ENCODE results near the gene HNRNPH2. TPM values are rescaled to one million over a fixed set of nuclear protein-coding genes. Genes with fewer than 3 reads are reported as not detected.
A peak's percentile ranks its signal among the peaks of the same experiment; 100 is the strongest.

The HNRNPH2 gene
- total and polyA plus RNA-seq, 5 donors, result 53.3 to 69.4 (median 58.2) TPM

GRCh38 chrX:101383679-101384205 lies 24.3 kb upstream of the HNRNPH2 start:
- intact Hi-C loops (cut with DNase I), result no loop called here

GRCh38 chrX:101385026-101385684 lies 22.9 kb upstream of the HNRNPH2 start:
- H3K4me1 ChIP-seq (ENCODE audit: control insufficient read depth, insufficient read depth, low read length), result no peaks in the 10 kb centered on the region
- H3K9me3 ChIP-seq (ENCODE audit: control insufficient read depth, low read length), result no peaks in the 10 kb centered on the region
- ATAC-seq (no peak), DNase-seq (no peak)
- no peak overlapping the region for H3K27ac ChIP-seq (ENCODE audit: low read length)
- WGBS, result 72% methylated on average over 7 of the region's 7 CpGs
- H3K4me3 ChIP-seq (ENCODE audit: low read length), result no peak overlapping the region
- intact Hi-C loops (cut with DNase I), result no loop called here
- H3K27me3 ChIP-seq (ENCODE audit: control insufficient read depth, insufficient read depth), result no peaks in the 10 kb centered on the region

More at GRCh38 chrX:101383679-101384205, 24.3 kb upstream of the HNRNPH2 start:
- no peaks in the 10 kb centered on the region for H3K9me3 ChIP-seq (ENCODE audit: control insufficient read depth, low read length)
- no peak for ATAC-seq
- H3K4me1 ChIP-seq (ENCODE audit: control insufficient read depth, insufficient read depth, low read length), result no peaks in the 10 kb centered on the region
- H3K27me3 ChIP-seq (ENCODE audit: control insufficient read depth, insufficient read depth), result no peaks in the 10 kb centered on the region
- H3K4me3 ChIP-seq (ENCODE audit: low read length), result no peak overlapping the region
- WGBS, result 67% methylated on average over 4 of the region's 4 CpGs
- no peak for DNase-seq
- H3K27ac ChIP-seq (ENCODE audit: low read length), result no peak overlapping the region

GRCh38 chrX:101385795-101386541 lies 22.1 kb upstream of the HNRNPH2 start, which contains the start of gene BTK:
Gene BTK, minus strand, starts transcription at chrX:101386191. Its CDS starts 10,907 bp downstream, at chrX:101375284.
- H3K9me3 ChIP-seq (ENCODE audit: control insufficient read depth, low read length), result no peaks in the 10 kb centered on the region
- H3K4me3 ChIP-seq (ENCODE audit: low read length), result no peak within 1 kb of the TSS
- intact Hi-C loops (cut with DNase I), result no loop called here
- no peaks in the 10 kb centered on the region for H3K4me1 ChIP-seq (ENCODE audit: control insufficient read depth, insufficient read depth, low read length)
- DNase-seq (peak in 1 of 3 donors; percentile 46), ATAC-seq (peak in 1 of 2 donors; percentile 32)
- H3K27me3 ChIP-seq (ENCODE audit: control insufficient read depth, insufficient read depth), result no peaks in the 10 kb centered on the region
- no peak within 1 kb of the TSS for H3K27ac ChIP-seq (ENCODE audit: low read length)
- 59% methylated on average over 9 of the region's 9 CpGs for WGBS

GRCh38 chrX:101386542-101386885 lies 21.5 kb upstream of the HNRNPH2 start:
- intact Hi-C loops (cut with DNase I), result no loop called here
- WGBS, result 61% methylated on average over 6 of the region's 6 CpGs

GRCh38 chrX:101388604-101389003 lies 19.4 kb upstream of the HNRNPH2 start:
- Histone ChIP-seq H3K4me3 (ENCODE audit: low read length) (no peak overlapping the region), H3K27ac (ENCODE audit: low read length) (no peak overlapping the region), H3K27me3 (ENCODE audit: control insufficient read depth, insufficient read depth) (no peaks in the 10 kb centered on the region), H3K4me1 (ENCODE audit: control insufficient read depth, insufficient read depth, low read length) (no peaks in the 10 kb centered on the region), H3K9me3 (ENCODE audit: control insufficient read depth, low read length) (no peaks in the 10 kb centered on the region)
- DNase-seq (no peak), ATAC-seq (no peak)
- 90% methylated on average over 3 of the region's 3 CpGs for WGBS
- intact Hi-C loops (cut with DNase I), result no loop called here

More at GRCh38 chrX:101386542-101386885, 21.5 kb upstream of the HNRNPH2 start:
- Histone ChIP-seq H3K4me3 (ENCODE audit: low read length) (no peak overlapping the region), H3K27ac (ENCODE audit: low read length) (no peak overlapping the region), H3K4me1 (ENCODE audit: control insufficient read depth, insufficient read depth, low read length) (no peaks in the 10 kb centered on the region), H3K27me3 (ENCODE audit: control insufficient read depth, insufficient read depth) (no peaks in the 10 kb centered on the region), H3K9me3 (ENCODE audit: control insufficient read depth, low read length) (no peaks in the 10 kb centered on the region)
- DNase-seq, result no peak
- ATAC-seq, result no peak

GRCh38 chrX:101390664-101391525 lies 17.1 kb upstream of the HNRNPH2 start, which contains the start of gene RPL36A:
Gene RPL36A, plus strand, starts transcription at chrX:101391011. Its CDS starts 33 bp downstream, at chrX:101391044.
- Histone ChIP-seq H3K9me3 (ENCODE audit: control insufficient read depth, low read length) (no peaks in the 10 kb centered on the region), H3K27me3 (ENCODE audit: control insufficient read depth, insufficient read depth) (no peaks in the 10 kb centered on the region), H3K27ac (ENCODE audit: low read length) (peak within 1 kb of the TSS; percentile 86), H3K4me3 (ENCODE audit: low read length) (peak within 1 kb of the TSS; percentile 84), H3K4me1 (ENCODE audit: control insufficient read depth, insufficient read depth, low read length) (no peaks in the 10 kb centered on the region)
- under 1% methylated on average over 47 of the region's 47 CpGs for WGBS
- DNase-seq, result peak; percentile 87 to 94 (median 93)
- ATAC-seq, result peak; percentile 99
- intact Hi-C loops (cut with DNase I), result no loop called here

GRCh38 chrX:101391831-101392230 lies 16.2 kb upstream of the HNRNPH2 start:
- 44% methylated on average over 6 of the region's 6 CpGs for WGBS
- H3K9me3 ChIP-seq (ENCODE audit: control insufficient read depth, low read length), result no peaks in the 10 kb centered on the region
- ATAC-seq, result no peak

GRCh38 chrX:101393530-101394305 lies 14.3 kb upstream of the HNRNPH2 start:
- DNase-seq, result no peak
- intact Hi-C loops (cut with DNase I), result no loop called here
- Histone ChIP-seq H3K27me3 (ENCODE audit: control insufficient read depth, insufficient read depth) (no peaks in the 10 kb centered on the region), H3K27ac (ENCODE audit: low read length) (no peak overlapping the region), H3K4me3 (ENCODE audit: low read length) (no peak overlapping the region), H3K9me3 (ENCODE audit: control insufficient read depth, low read length) (no peaks in the 10 kb centered on the region), H3K4me1 (ENCODE audit: control insufficient read depth, insufficient read depth, low read length) (no peaks in the 10 kb centered on the region)
- no peak for ATAC-seq
- 88% methylated on average over 11 of the region's 11 CpGs for WGBS

More at GRCh38 chrX:101391831-101392230, 16.2 kb upstream of the HNRNPH2 start:
- intact Hi-C loops (cut with DNase I), result no loop called here
- Histone ChIP-seq H3K27me3 (ENCODE audit: control insufficient read depth, insufficient read depth) (no peaks in the 10 kb centered on the region), H3K27ac (ENCODE audit: low read length) (no peak overlapping the region), H3K4me1 (ENCODE audit: control insufficient read depth, insufficient read depth, low read length) (no peaks in the 10 kb centered on the region), H3K4me3 (ENCODE audit: low read length) (no peak overlapping the region)
- no peak for DNase-seq

GRCh38 chrX:101394372-101394771 lies 13.7 kb upstream of the HNRNPH2 start:
- no peak for ATAC-seq
- Histone ChIP-seq H3K4me3 (ENCODE audit: low read length) (no peak overlapping the region), H3K27ac (ENCODE audit: low read length) (no peak overlapping the region), H3K27me3 (ENCODE audit: control insufficient read depth, insufficient read depth) (no peaks in the 10 kb centered on the region), H3K9me3 (ENCODE audit: control insufficient read depth, low read length) (no peaks in the 10 kb centered on the region), H3K4me1 (ENCODE audit: control insufficient read depth, insufficient read depth, low read length) (no peaks in the 10 kb centered on the region)
- intact Hi-C loops (cut with DNase I), result no loop called here
- DNase-seq, result no peak

- WGBS, result 81% methylated on average over 1 of the region's 1 CpG
- DNase-seq, result no peak
- ATAC-seq, result no peak
Observed at GRCh38 chrX:101395789-101396188, 12.2 kb upstream of the HNRNPH2 start.

More at GRCh38 chrX:101395789-101396188, 12.2 kb upstream of the HNRNPH2 start:
- intact Hi-C loops (cut with DNase I), result no loop called here
- Histone ChIP-seq H3K27me3 (ENCODE audit: control insufficient read depth, insufficient read depth) (no peaks in the 10 kb centered on the region), H3K9me3 (ENCODE audit: control insufficient read depth, low read length) (no peaks in the 10 kb centered on the region), H3K4me1 (ENCODE audit: control insufficient read depth, insufficient read depth, low read length) (no peaks in the 10 kb centered on the region), H3K4me3 (ENCODE audit: low read length) (no peak overlapping the region), H3K27ac (ENCODE audit: low read length) (no peak overlapping the region)
